Transverse colon (tissue), 4 donors: ENCODE data around the gene ARHGAP24. TPM values are rescaled to one million over a fixed set of nuclear protein-coding genes. Genes with fewer than 3 reads are reported as not detected.

Experiments used
- DNase-seq: peaks from one replicate; pipeline ENCODE4 v3.0.0-alpha.2; 2019
- H3K27ac ChIP-seq, 4 donors: fragments of 200-600 bp; sonication (generic); 2 replicates each; pipeline ENCODE4 v1.5.1; 2016 to 2018; ENCODE audit warnings: inconsistent platforms in 4 of 4
- H3K27me3 ChIP-seq: fragments of 200-600 bp; sonication (generic); 2 replicates; pipeline ENCODE4 v1.5.1; 2017; ENCODE audit warnings: inconsistent platforms
- H3K36me3 ChIP-seq, 4 donors: fragments of 200-600 bp; sonication (generic); 2 replicates each; pipeline ENCODE4 v1.5.1; 2017 to 2019; ENCODE audit warnings: inconsistent platforms in 4 of 4
- H3K4me1 ChIP-seq, 4 donors: fragments of 200-600 bp; sonication (generic); 2 replicates each; pipeline ENCODE4 v1.5.1; 2017 to 2020; ENCODE audit warnings: inconsistent platforms in 4 of 4
- H3K4me3 ChIP-seq, 4 donors: fragments of 200-600 bp; sonication (generic); 1 replicate in 1 of 4; 2 replicates in 3 of 4; pipeline versions ENCODE4 v1.5.1 to v1.6.1; 2017 to 2019; ENCODE audit warnings: inconsistent platforms in 4 of 4
- H3K9me3 ChIP-seq, 2 donors: fragments of 200-600 bp; sonication (generic); 2 replicates each; pipeline ENCODE4 v1.5.1; 2017 to 2019; ENCODE audit warnings: inconsistent platforms in 2 of 2
- EP300 ChIP-seq: sonication (generic); formaldehyde crosslinking; IDR thresholded peaks from one replicate; pipeline ENCODE4 v1.6.1; 2017; ENCODE audit warnings: antibody characterized with exemption, low read depth
- POLR2A ChIP-seq: fragments of 450-650 bp; IDR thresholded peaks from one replicate; pipeline ENCODE4 v1.6.1; 2016; ENCODE audit warnings: antibody characterized with exemption, mild to moderate bottlenecking, moderate library complexity
- POLR2AphosphoS5 ChIP-seq, 3 donors: sonication (generic); formaldehyde crosslinking; IDR thresholded peaks; one replicate each; pipeline ENCODE4 v1.6.1; 2016; ENCODE audit warnings: antibody characterized with exemption in 3 of 3
- WGBS, 2 donors: methylation state at CpG; one replicate each; pipeline ENCODE4 v1.1.5; 2018; ENCODE audit warnings: low coverage in 1 of 2; 5-methylcytosine and 5-hydroxymethylcytosine counted together
- in situ Hi-C, 4 donors: fragments of 200-750 bp; cut with MboI; loops; one replicate each; pipeline versions ENCODE4 v1.15.0 to v1.15.1; 2017; ENCODE audit warnings: low sequenced_read_pairs in 3 of 4, low pct_ligation_motif_present in 1 of 4, low pct_unique_long_range_greater_than_20kb in 1 of 4
- intact Hi-C: fragments of 100-400 bp; cut with DNase I; formaldehyde crosslinking; loops from one replicate; pipeline ENCODE4 v1.15.1; 2023; ENCODE audit warnings: low total_unique reads
- total RNA-seq, 4 donors: library from RNA; depleted of rRNA; stranded (reverse); fragments of >200 nt; gene quantifications; one replicate each; pipeline ENCODE4 v1.1.0, GENCODE V29; 2016
- TF ChIP-seq, protein P1 (sequence below), 5 experiments: fragments of 200-600 bp in 3 of 5; fragments of 450-650 bp in 2 of 5; sonication (generic) in 3 of 5; IDR thresholded peaks; 1 replicate in 2 of 5; 2 replicates in 3 of 5; pipeline ENCODE4 v1.5.1; 2016 to 2017; ENCODE audit warnings: antibody characterized with exemption in 5 of 5, inconsistent platforms in 3 of 5, mild to moderate bottlenecking in 2 of 5, moderate library complexity in 1 of 5

The ARHGAP24 gene
- total RNA-seq, 4 donors from 2014 or later = 4.2 to 32.0 (median 12.6) TPM

DNA sequence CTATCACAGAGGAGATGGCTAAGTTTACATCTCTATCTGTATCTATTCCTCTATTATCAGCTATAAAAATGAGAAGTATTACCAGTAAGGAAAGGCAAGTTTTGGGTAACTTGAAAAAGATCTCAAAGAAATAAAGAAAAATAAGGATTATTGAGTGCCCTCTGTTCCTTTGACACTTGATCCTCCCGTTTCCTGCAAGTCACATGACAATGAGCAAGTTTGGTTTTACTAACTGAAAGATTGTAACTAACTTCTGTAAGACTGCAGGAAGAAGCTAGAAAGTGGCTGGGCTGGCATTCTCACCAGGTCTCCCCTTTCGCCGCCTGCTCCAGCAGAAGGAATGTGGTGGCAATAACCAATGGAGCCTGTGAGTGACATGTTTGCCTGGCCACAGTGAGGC, 59.2 kb downstream of the ARHGAP24 start:
- H3K4me1 ChIP-seq = no peaks in the 10 kb centered on the region
- H3K4me3 ChIP-seq = no peak overlapping the region
- no peak for TF ChIP-seq EP300
- TF ChIP-seq, protein P1, sequence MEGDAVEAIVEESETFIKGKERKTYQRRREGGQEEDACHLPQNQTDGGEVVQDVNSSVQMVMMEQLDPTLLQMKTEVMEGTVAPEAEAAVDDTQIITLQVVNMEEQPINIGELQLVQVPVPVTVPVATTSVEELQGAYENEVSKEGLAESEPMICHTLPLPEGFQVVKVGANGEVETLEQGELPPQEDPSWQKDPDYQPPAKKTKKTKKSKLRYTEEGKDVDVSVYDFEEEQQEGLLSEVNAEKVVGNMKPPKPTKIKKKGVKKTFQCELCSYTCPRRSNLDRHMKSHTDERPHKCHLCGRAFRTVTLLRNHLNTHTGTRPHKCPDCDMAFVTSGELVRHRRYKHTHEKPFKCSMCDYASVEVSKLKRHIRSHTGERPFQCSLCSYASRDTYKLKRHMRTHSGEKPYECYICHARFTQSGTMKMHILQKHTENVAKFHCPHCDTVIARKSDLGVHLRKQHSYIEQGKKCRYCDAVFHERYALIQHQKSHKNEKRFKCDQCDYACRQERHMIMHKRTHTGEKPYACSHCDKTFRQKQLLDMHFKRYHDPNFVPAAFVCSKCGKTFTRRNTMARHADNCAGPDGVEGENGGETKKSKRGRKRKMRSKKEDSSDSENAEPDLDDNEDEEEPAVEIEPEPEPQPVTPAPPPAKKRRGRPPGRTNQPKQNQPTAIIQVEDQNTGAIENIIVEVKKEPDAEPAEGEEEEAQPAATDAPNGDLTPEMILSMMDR (IDR thresholded peaks at IDR 0.05) = no peak
- no peak for TF ChIP-seq POLR2A
- no peak for TF ChIP-seq POLR2AphosphoS5 (IDR thresholded peaks at IDR 0.05)
- DNase-seq = no peak
- H3K27me3 ChIP-seq = no peaks in the 10 kb centered on the region
- whole genome bisulfite sequencing, 2 donors = 92 to 93% methylated on average over 3 of the region's 3 CpGs
- in situ Hi-C loops (no loop called here), intact Hi-C loops (no loop called here)
- no peaks in the 10 kb centered on the region for H3K9me3 ChIP-seq
- H3K36me3 ChIP-seq = no peaks in the 10 kb centered on the region
- H3K27ac ChIP-seq = no peak overlapping the region

DNA sequence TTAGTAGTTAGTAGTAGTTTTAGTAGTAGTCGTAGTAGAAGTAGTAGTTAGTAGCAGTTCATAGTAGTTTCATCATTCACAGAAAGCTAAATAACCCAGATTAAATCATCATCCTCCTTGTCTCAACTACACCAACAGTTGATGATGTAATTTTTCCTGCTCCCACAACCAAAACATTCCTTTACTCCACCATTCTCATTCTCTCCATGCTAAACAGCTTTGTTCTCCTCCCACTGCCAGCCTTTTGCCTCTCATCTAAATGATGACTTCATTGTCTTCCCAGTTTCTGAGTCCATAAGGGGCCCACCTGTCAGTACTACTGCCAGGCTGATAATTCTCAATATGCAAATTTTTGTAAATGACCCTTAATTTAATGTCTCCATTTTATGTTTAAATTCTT, 68.9 kb downstream of the ARHGAP24 start:
- intact Hi-C loops (no loop called here), in situ Hi-C loops (no loop called here)

DNA sequence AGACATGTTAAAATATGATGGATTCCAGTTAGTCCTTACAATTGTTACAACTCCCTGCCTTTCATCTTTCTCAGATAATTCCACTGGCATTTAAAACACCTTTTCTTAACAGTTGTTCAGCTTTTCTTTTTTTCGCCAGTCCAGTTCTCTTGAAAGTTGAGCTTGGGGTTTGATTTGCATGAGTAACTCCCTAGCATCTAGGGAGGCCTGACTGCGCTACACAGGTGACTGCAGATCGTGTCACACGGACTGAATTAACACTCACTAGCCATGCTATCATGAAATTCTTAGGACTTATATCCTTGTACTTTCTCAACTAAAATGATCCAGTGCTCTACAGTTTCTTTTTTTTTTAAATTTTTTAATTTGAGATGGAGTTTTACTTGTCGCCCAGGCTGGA, 69.8 kb downstream of the ARHGAP24 start:
- in situ Hi-C loops (no loop called here), intact Hi-C loops (no loop called here)
- Histone ChIP-seq H3K36me3 (no peaks in the 10 kb centered on the region), H3K4me1 (no peaks in the 10 kb centered on the region), H3K27me3 (no peaks in the 10 kb centered on the region), H3K4me3 (no peak overlapping the region), H3K27ac (no peak overlapping the region), H3K9me3 (no peaks in the 10 kb centered on the region)
- WGBS, 2 donors = 82 to 100% methylated on average over 4 to 5 of the region's 5 CpGs
- no peak for DNase-seq
- TF ChIP-seq POLR2A = no peak

More for the DNA sequence above, 68.9 kb downstream of the ARHGAP24 start:
- 50 to 90% methylated on average over 1 of the region's 1 CpG for WGBS, 2 donors
- no peaks in the 10 kb centered on the region for H3K9me3 ChIP-seq
- DNase-seq = no peak
- no peaks in the 10 kb centered on the region for H3K27me3 ChIP-seq
- H3K4me3 ChIP-seq = no peak overlapping the region
- TF ChIP-seq, protein P1 (IDR thresholded peaks at IDR 0.05) = no peak
- TF ChIP-seq POLR2A (no peak), POLR2AphosphoS5 (IDR thresholded peaks at IDR 0.05) (no peak), EP300 (no peak)
- H3K27ac ChIP-seq = no peak overlapping the region
- no peaks in the 10 kb centered on the region for H3K4me1 ChIP-seq
- no peaks in the 10 kb centered on the region for H3K36me3 ChIP-seq

DNA sequence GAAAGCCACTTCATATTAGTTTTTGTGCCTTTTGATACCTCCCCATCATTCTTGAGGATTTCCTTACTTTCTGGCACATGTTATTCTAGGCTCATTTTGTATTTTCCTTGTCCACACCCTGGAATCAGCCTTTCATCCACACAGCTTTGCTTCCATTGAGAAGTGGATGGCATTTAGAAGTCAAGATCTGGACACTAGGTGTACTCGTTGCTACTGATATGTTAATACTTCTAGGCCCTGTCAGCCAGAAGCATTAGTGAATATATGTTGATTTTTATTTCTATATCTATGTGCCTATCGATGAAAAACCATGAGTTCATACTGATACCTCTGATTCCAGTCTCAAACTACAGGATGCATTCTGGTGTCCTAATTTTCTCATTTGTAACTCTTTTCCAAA, 73.2 kb downstream of the ARHGAP24 start:
- intact Hi-C loops = no loop called here
- no peak for DNase-seq
- H3K36me3 ChIP-seq = no peaks in the 10 kb centered on the region
- no peak overlapping the region for H3K27ac ChIP-seq
- H3K4me3 ChIP-seq = no peak overlapping the region
- TF ChIP-seq, protein P1 (IDR thresholded peaks at IDR 0.05) = no peak
- no peak for TF ChIP-seq EP300
- no peak for TF ChIP-seq POLR2AphosphoS5 (IDR thresholded peaks at IDR 0.05)
- TF ChIP-seq POLR2A = no peak
- 88 to 91% methylated on average over 2 of the region's 2 CpGs for WGBS, 2 donors
- H3K27me3 ChIP-seq = no peaks in the 10 kb centered on the region
- in situ Hi-C loops = no loop called here
- no peaks in the 10 kb centered on the region for H3K4me1 ChIP-seq
- H3K9me3 ChIP-seq = no peaks in the 10 kb centered on the region

DNA sequence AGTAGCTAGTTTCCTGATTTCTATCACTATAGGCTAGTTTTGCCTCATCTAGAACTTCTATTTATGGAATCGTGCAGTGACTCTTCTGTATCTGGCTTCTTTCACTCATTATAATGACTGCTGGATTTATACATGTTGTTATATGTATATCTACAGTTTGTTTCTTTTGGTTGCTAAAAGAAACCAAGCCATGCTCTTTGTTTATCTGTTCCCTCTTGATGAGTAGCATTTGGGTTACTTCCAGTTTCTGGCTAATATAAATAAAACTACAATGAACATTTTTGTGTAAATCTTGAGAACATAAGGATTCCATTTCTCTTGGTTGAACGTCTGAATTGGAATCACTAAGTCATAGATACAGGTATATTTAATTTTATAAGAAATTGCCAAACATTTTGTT, 73.9 kb downstream of the ARHGAP24 start:
- Histone ChIP-seq H3K9me3 (no peaks in the 10 kb centered on the region), H3K27ac (no peak overlapping the region), H3K4me1 (no peaks in the 10 kb centered on the region), H3K4me3 (no peak overlapping the region), H3K27me3 (no peaks in the 10 kb centered on the region), H3K36me3 (no peaks in the 10 kb centered on the region)
- WGBS, 2 donors = 51% methylated on average over 2 of the region's 2 CpGs
- intact Hi-C loops (no loop called here), in situ Hi-C loops (no loop called here)
- TF ChIP-seq, protein P1 (IDR thresholded peaks at IDR 0.05) = no peak
- DNase-seq = no peak
